DND-41 (cell line): ENCODE measurements around the gene MCCC2.

Experiments
- ATAC-seq: fragments of 200-7000 bp; cut with Tn5 transposase; 3 replicates; pipeline ENCODE4 v1.9.1; 2021; ENCODE audit warnings: low read depth; ENCODE audit not compliant: insufficient read depth
- DNase-seq: peaks from one replicate; pipeline ENCODE4 v3.0.0-alpha.2; 2020
- H2AFZ ChIP-seq: 2 replicates; pipeline ENCODE4 v1.6.0; 2012; ENCODE audit warnings: low read depth, low read length
- H3K27ac ChIP-seq: 2 replicates; pipeline ENCODE4 v1.5.1; 2012; ENCODE audit warnings: low read length, inconsistent platforms
- H3K27me3 ChIP-seq: fragments of 200-600 bp; sonication (generic); 2 replicates; pipeline ENCODE4 v1.6.0; 2012; ENCODE audit warnings: low read length, mild to moderate bottlenecking, inconsistent platforms; ENCODE audit not compliant: insufficient read depth, poor library complexity
- H3K36me3 ChIP-seq: 2 replicates; pipeline ENCODE4 v1.5.1; 2012; ENCODE audit warnings: low read length, inconsistent platforms; ENCODE audit not compliant: insufficient read depth
- H3K4me1 ChIP-seq: 2 replicates; pipeline ENCODE4 v1.5.1; 2012; ENCODE audit warnings: mild to moderate bottlenecking, low read length; ENCODE audit not compliant: insufficient read depth
- H3K4me2 ChIP-seq: 2 replicates; pipeline ENCODE4 v1.6.0; 2012; ENCODE audit warnings: mild to moderate bottlenecking, moderate library complexity, low read length, inconsistent platforms; ENCODE audit not compliant: insufficient read depth
- H3K4me3 ChIP-seq, 2 experiments: fragments of 200-600 bp in 1 of 2; shearing (Covaris generic) in 1 of 2; 2 replicates each; pipeline ENCODE4 v1.5.1; 2012 to 2016; ENCODE audit warnings: inconsistent platforms in 2 of 2, low read length in 2 of 2, mild to moderate bottlenecking in 2 of 2, low read depth in 1 of 2, moderate library complexity in 1 of 2
- H3K79me2 ChIP-seq: 2 replicates; pipeline ENCODE4 v1.6.0; 2012; ENCODE audit warnings: low read length, inconsistent platforms; ENCODE audit not compliant: insufficient read depth
- H3K9ac ChIP-seq: 2 replicates; pipeline ENCODE4 v1.6.0; 2012; ENCODE audit warnings: low read depth, mild to moderate bottlenecking, inconsistent platforms, low read length, moderate library complexity
- H3K9me3 ChIP-seq: 2 replicates; pipeline ENCODE4 v1.5.1; 2012; ENCODE audit warnings: low read length, moderate library complexity, mild to moderate bottlenecking, inconsistent platforms; ENCODE audit not compliant: insufficient read depth, severe bottlenecking
- H4K20me1 ChIP-seq: 2 replicates; pipeline ENCODE4 v1.6.0; 2012; ENCODE audit warnings: low read length; ENCODE audit not compliant: insufficient read depth
- CTCF ChIP-seq: IDR thresholded peaks from 2 replicates; pipeline ENCODE4 v1.5.1; 2012; ENCODE audit warnings: borderline replicate concordance, low read length, moderate library complexity, mild to moderate bottlenecking; ENCODE audit not compliant: poor library complexity, severe bottlenecking; ENCODE audit errors: extremely low read depth
- EZH2 ChIP-seq: IDR thresholded peaks from 3 replicates; pipeline ENCODE4 v1.6.1; 2012; ENCODE audit warnings: borderline replicate concordance, low read depth, mild to moderate bottlenecking, moderate library complexity, low read length, inconsistent platforms; ENCODE audit not compliant: severe bottlenecking

MCCC2 gene

GRCh38 chr5:71706906-71707305 lies 119.8 kb downstream of the MCCC2 start:
- H3K4me2 ChIP-seq, result no peak overlapping the region
- H2AFZ ChIP-seq, result no peak overlapping the region
- no peak overlapping the region for H3K27ac ChIP-seq
- H3K4me1 ChIP-seq, result no peaks in the 10 kb centered on the region
- TF ChIP-seq CTCF, result no peak
- no peak for TF ChIP-seq EZH2
- ATAC-seq (no peak), DNase-seq (no peak)
- no peak overlapping the region for H3K9ac ChIP-seq
- H4K20me1 ChIP-seq, result no peaks in the 10 kb centered on the region
- peaks cover 4% of the 10 kb centered on the region for H3K27me3 ChIP-seq
- no peaks in the 10 kb centered on the region for H3K79me2 ChIP-seq
- H3K9me3 ChIP-seq, result no peaks in the 10 kb centered on the region
- H3K36me3 ChIP-seq, result no peaks in the 10 kb centered on the region
- H3K4me3 ChIP-seq, result no peak overlapping the region
